K562 (cell line): ENCODE data around the gene SUV39H2. TPM values are rescaled to one million over a fixed set of nuclear protein-coding genes. Genes with fewer than 3 reads are reported as not detected.
A peak's percentile ranks its signal among the peaks of the same experiment; 100 is the strongest.

Experiments used
- ASH1L ChIP-seq: fragments of 450-650 bp; IDR thresholded peaks from 2 replicates; pipeline ENCODE4 v1.6.1; 2018; ENCODE audit warnings: borderline replicate concordance, mild to moderate bottlenecking, low read depth; ENCODE audit not compliant: partially characterized antibody
- DPF2 ChIP-seq: fragments of 450-650 bp; IDR thresholded peaks from 2 replicates; pipeline ENCODE4 v1.6.1; 2016
- ETS2 ChIP-seq: IDR thresholded peaks from 2 replicates; pipeline ENCODE4 v1.6.1; 2016; ENCODE audit warnings: borderline replicate concordance, missing genetic modification characterization, mild to moderate bottlenecking, moderate library complexity, missing compliant biosample characterization; ENCODE audit not compliant: poor library complexity, severe bottlenecking
- FOS ChIP-seq: IDR thresholded peaks from 3 replicates; pipeline ENCODE4 v1.6.1; 2011; ENCODE audit not compliant: insufficient read length; ENCODE audit errors: extremely low read depth
- GATAD2A ChIP-seq: fragments of 450-650 bp; IDR thresholded peaks from 2 replicates; pipeline ENCODE4 v1.6.1; 2017
- LEF1 ChIP-seq: fragments of 450-650 bp; IDR thresholded peaks from 2 replicates; pipeline ENCODE4 v1.6.1; 2016; ENCODE audit warnings: mild to moderate bottlenecking
- MAFG ChIP-seq: fragments of 450-650 bp; conservative IDR thresholded peaks from 2 replicates; pipeline ENCODE4 v1.6.1; 2016; ENCODE audit warnings: missing genetic modification characterization, missing compliant biosample characterization
- PHB2 ChIP-seq: fragments of 450-650 bp; IDR thresholded peaks from 2 replicates; pipeline ENCODE4 v1.6.1; 2017; ENCODE audit warnings: low read depth
- POLR2AphosphoS2 ChIP-seq: IDR thresholded peaks from 2 replicates; pipeline ENCODE4 v1.6.1; 2012; ENCODE audit warnings: low read length, improper control_type of control experiment
- SMARCA5 ChIP-seq: fragments of 450-650 bp; IDR thresholded peaks from 2 replicates; pipeline ENCODE4 v1.6.1; 2016
- SMARCC2 ChIP-seq: fragments of 450-650 bp; IDR thresholded peaks from 2 replicates; pipeline ENCODE4 v1.6.1; 2017; ENCODE audit warnings: antibody characterized with exemption, moderate library complexity, mild to moderate bottlenecking, low read depth
- TCFL5 ChIP-seq: fragments of 250-450 bp; sonication (Bioruptor Pico); conservative IDR thresholded peaks from 2 replicates; pipeline ENCODE4 v1.6.1; 2021; ENCODE audit warnings: mild to moderate bottlenecking, moderate library complexity, matching md5 sums
- YY1 ChIP-seq, 3 experiments: IDR thresholded peaks; 2 replicates each; pipeline ENCODE4 v1.6.1; 2011; ENCODE audit warnings: low read length in 2 of 3, mild to moderate bottlenecking in 2 of 3, moderate library complexity in 2 of 3, borderline replicate concordance in 1 of 3, control low read depth in 1 of 3, low read depth in 1 of 3; ENCODE audit not compliant: insufficient read depth in 3 of 3, insufficient replicate concordance in 2 of 3, control insufficient read depth in 1 of 3, insufficient read length in 1 of 3; ENCODE audit errors: extremely low read depth in 1 of 3
- ZC3H11A ChIP-seq: IDR thresholded peaks from 2 replicates; pipeline ENCODE4 v1.6.1; 2012; ENCODE audit warnings: low read depth, low read length, improper control_type of control experiment
- ZFP36 ChIP-seq: fragments of 150-350 bp; IDR thresholded peaks from 2 replicates; pipeline ENCODE4 v1.6.1; 2018; ENCODE audit warnings: low read length, low read depth; ENCODE audit not compliant: partially characterized antibody
- ZNF23 ChIP-seq: fragments of 250-450 bp; sonication (Bioruptor Pico); IDR thresholded peaks from 2 replicates; pipeline ENCODE4 v1.4.0; 2020; ENCODE audit warnings: mild to moderate bottlenecking
- polyA plus RNA-seq, 8 experiments: library from polyadenylated mRNA; depleted of rRNA in 4 of 8; stranded (reverse) in 5 of 8; unstranded in 3 of 8; fragments of >200 nt; fragmentation: Nextera tagmentation in 2 of 8; fragmentation: Illumina TruSeq in 1 of 8; extraction: Ambion mirVana in 2 of 8; extraction: Trizol in 1 of 8; gene quantifications; 2 replicates each; pipeline versions ENCODE4 v1.2.1 to v1.2.3, GENCODE V29; 2011 to 2014; ENCODE audit warnings: inconsistent platforms in 1 of 8, missing spikeins in 1 of 8
- total RNA-seq, 7 experiments: library from RNA; depleted of rRNA in 6 of 7; stranded (reverse); fragments of >200 nt in 6 of 7; fragmentation: Illumina TruSeq in 2 of 7; extraction: Trizol in 2 of 7; gene quantifications; 2 replicates each; pipeline versions ENCODE4 v1.2.1 to v1.2.3, GENCODE V29; 2011 to 2021; ENCODE audit warnings: low replicate concordance in 1 of 7
- TF ChIP-seq, protein P1 (sequence below), 3 experiments: IDR thresholded peaks in 2 of 3; conservative IDR thresholded peaks in 1 of 3; 2 replicates each; pipeline ENCODE4 v1.5.1; 2011 to 2012; ENCODE audit warnings: low read length in 3 of 3, mild to moderate bottlenecking in 3 of 3, control low read depth in 2 of 3, improper control_type of control experiment in 1 of 3, inconsistent platforms in 1 of 3, low read depth in 1 of 3, mixed read lengths in 1 of 3, moderate library complexity in 1 of 3; ENCODE audit not compliant: insufficient read depth in 2 of 3
- TF ChIP-seq, protein P2 (sequence below): fragments of 200-400 bp; formaldehyde crosslinking; IDR thresholded peaks from 2 replicates; pipeline ENCODE4 v1.6.1; 2017; ENCODE audit warnings: mild to moderate bottlenecking, low read depth, low read length, moderate library complexity
- TF ChIP-seq, protein P3 (sequence below): fragments of 450-650 bp; IDR thresholded peaks from 2 replicates; pipeline ENCODE4 v1.6.1; 2017; ENCODE audit warnings: antibody characterized with exemption, mild to moderate bottlenecking
- TF ChIP-seq, protein P4 (sequence below): fragments of 450-650 bp; IDR thresholded peaks from 2 replicates; pipeline ENCODE4 v1.6.1; 2016; ENCODE audit warnings: missing biosample characterization, missing genetic modification characterization

The SUV39H2 gene
- total and polyA plus RNA-seq, 9 of the 15 experiments (the other 6 are each of a cell fraction or from before 2014, with no cell fraction given) = 24.1 to 54.3 (median 41.3) TPM

DNA sequence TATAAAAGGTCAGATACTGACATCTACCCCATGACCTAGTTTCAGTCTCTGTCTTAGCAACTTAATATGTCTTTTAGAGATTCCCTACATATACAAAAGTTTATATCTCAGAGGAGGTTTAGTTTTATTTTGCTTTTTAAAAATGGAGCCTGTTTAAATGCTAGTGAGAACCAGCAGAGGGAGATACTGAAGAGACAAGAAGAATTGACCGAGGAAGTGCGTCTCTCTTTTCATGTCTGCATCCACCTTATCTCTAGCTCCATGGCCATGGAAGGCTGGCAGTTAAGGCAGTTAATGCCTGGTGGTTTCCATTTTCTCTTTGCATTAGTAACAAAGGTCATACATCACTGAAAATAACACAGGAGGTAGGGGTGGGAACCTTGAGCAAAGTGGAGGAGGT is 10.7 kb downstream of the SUV39H2 start (continued):
- TF ChIP-seq YY1 (IDR thresholded peaks at IDR 0.05; ENCODE audit: borderline replicate concordance in 1 of 3, control insufficient read depth in 1 of 3, extremely low read depth in 1 of 3, insufficient read depth in 3 of 3, insufficient read length in 1 of 3, insufficient replicate concordance in 2 of 3, low read depth in 1 of 3, low read length in 2 of 3) = peak in 1 of 3 experiments; percentile 87
- no peak for TF ChIP-seq MAFG (tag)
- TF ChIP-seq DPF2 = peak; percentile 76
- no peak for TF ChIP-seq POLR2AphosphoS2
- peak; percentile 72 for TF ChIP-seq ZFP36
- TF ChIP-seq, protein P1, sequence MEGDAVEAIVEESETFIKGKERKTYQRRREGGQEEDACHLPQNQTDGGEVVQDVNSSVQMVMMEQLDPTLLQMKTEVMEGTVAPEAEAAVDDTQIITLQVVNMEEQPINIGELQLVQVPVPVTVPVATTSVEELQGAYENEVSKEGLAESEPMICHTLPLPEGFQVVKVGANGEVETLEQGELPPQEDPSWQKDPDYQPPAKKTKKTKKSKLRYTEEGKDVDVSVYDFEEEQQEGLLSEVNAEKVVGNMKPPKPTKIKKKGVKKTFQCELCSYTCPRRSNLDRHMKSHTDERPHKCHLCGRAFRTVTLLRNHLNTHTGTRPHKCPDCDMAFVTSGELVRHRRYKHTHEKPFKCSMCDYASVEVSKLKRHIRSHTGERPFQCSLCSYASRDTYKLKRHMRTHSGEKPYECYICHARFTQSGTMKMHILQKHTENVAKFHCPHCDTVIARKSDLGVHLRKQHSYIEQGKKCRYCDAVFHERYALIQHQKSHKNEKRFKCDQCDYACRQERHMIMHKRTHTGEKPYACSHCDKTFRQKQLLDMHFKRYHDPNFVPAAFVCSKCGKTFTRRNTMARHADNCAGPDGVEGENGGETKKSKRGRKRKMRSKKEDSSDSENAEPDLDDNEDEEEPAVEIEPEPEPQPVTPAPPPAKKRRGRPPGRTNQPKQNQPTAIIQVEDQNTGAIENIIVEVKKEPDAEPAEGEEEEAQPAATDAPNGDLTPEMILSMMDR (IDR thresholded peaks at IDR 0.05 in 2 of 3, conservative IDR thresholded peaks at IDR 0.05 in 1 of 3; ENCODE audit: insufficient read depth in 2 of 3, low read depth in 1 of 3, low read length in 3 of 3) = peak; percentile 40 to 72 (median 61); a peak in 5 of 6 replicates
- no peak for TF ChIP-seq ASH1L
- TF ChIP-seq, protein P2, sequence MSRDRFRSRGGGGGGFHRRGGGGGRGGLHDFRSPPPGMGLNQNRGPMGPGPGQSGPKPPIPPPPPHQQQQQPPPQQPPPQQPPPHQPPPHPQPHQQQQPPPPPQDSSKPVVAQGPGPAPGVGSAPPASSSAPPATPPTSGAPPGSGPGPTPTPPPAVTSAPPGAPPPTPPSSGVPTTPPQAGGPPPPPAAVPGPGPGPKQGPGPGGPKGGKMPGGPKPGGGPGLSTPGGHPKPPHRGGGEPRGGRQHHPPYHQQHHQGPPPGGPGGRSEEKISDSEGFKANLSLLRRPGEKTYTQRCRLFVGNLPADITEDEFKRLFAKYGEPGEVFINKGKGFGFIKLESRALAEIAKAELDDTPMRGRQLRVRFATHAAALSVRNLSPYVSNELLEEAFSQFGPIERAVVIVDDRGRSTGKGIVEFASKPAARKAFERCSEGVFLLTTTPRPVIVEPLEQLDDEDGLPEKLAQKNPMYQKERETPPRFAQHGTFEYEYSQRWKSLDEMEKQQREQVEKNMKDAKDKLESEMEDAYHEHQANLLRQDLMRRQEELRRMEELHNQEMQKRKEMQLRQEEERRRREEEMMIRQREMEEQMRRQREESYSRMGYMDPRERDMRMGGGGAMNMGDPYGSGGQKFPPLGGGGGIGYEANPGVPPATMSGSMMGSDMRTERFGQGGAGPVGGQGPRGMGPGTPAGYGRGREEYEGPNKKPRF = no peak
- TF ChIP-seq ZNF23 (CRISPR knock-in tag) = no peak
- TF ChIP-seq, protein P3, sequence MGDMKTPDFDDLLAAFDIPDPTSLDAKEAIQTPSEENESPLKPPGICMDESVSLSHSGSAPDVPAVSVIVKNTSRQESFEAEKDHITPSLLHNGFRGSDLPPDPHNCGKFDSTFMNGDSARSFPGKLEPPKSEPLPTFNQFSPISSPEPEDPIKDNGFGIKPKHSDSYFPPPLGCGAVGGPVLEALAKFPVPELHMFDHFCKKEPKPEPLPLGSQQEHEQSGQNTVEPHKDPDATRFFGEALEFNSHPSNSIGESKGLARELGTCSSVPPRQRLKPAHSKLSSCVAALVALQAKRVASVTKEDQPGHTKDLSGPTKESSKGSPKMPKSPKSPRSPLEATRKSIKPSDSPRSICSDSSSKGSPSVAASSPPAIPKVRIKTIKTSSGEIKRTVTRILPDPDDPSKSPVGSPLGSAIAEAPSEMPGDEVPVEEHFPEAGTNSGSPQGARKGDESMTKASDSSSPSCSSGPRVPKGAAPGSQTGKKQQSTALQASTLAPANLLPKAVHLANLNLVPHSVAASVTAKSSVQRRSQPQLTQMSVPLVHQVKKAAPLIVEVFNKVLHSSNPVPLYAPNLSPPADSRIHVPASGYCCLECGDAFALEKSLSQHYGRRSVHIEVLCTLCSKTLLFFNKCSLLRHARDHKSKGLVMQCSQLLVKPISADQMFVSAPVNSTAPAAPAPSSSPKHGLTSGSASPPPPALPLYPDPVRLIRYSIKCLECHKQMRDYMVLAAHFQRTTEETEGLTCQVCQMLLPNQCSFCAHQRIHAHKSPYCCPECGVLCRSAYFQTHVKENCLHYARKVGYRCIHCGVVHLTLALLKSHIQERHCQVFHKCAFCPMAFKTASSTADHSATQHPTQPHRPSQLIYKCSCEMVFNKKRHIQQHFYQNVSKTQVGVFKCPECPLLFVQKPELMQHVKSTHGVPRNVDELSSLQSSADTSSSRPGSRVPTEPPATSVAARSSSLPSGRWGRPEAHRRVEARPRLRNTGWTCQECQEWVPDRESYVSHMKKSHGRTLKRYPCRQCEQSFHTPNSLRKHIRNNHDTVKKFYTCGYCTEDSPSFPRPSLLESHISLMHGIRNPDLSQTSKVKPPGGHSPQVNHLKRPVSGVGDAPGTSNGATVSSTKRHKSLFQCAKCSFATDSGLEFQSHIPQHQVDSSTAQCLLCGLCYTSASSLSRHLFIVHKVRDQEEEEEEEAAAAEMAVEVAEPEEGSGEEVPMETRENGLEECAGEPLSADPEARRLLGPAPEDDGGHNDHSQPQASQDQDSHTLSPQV = peak; percentile 54; the same call in 1 of the 2 replicates
- no peak for TF ChIP-seq GATAD2A
- TF ChIP-seq TCFL5 (CRISPR knock-in tag) = no peak
- peak; percentile 33; the same call in 1 of the 2 replicates for TF ChIP-seq SMARCC2
- no peak; the same call in 1 of the 2 replicates for TF ChIP-seq LEF1
- TF ChIP-seq, protein P4, sequence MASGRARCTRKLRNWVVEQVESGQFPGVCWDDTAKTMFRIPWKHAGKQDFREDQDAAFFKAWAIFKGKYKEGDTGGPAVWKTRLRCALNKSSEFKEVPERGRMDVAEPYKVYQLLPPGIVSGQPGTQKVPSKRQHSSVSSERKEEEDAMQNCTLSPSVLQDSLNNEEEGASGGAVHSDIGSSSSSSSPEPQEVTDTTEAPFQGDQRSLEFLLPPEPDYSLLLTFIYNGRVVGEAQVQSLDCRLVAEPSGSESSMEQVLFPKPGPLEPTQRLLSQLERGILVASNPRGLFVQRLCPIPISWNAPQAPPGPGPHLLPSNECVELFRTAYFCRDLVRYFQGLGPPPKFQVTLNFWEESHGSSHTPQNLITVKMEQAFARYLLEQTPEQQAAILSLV (tag) = no peak
- no peak for TF ChIP-seq FOS
- no peak for TF ChIP-seq ZC3H11A
- TF ChIP-seq SMARCA5 = no peak
- no peak for TF ChIP-seq PHB2
- TF ChIP-seq ETS2 (tag) = no peak
